ENCODE measurements around the gene LRRC10. TPM values are rescaled to one million over a fixed set of nuclear protein-coding genes. Genes with fewer than 3 reads are reported as not detected.

The LRRC10 gene
- total and polyA plus RNA-seq, 7 donors: 0.03 TPM; not detected in 6

- H3K9me3 ChIP-seq: no peaks in the 10 kb centered on the region
- peaks cover 31% of the 10 kb centered on the region for H3K4me1 ChIP-seq
- no peak overlapping the region for H3K4me3 ChIP-seq
- no peak for TF ChIP-seq CTCF (IDR thresholded peaks at IDR 0.05)
- peaks cover 0 to 23% of the 10 kb centered on the region in 2 donors for H3K36me3 ChIP-seq (ENCODE audit: insufficient read depth in 1 of 2, low read depth in 1 of 2)
- intact Hi-C loops (cut with DNase I): loop anchor here in 1 of 2 donors (5.0 kb wide), 1 partner anchor 42 kb away; the partner anchor contains the start of gene BEST3
- WGBS, 3 donors: 69% methylated on average over 11 of the region's 11 CpGs
- DNase-seq (no peak), ATAC-seq (no peak)
- no peaks in the 10 kb centered on the region for H3K27me3 ChIP-seq (ENCODE audit: insufficient read depth in 3 of 3, low read length in 2 of 3)
- peak overlapping the region; percentile 82 for H3K27ac ChIP-seq
Observed at GRCh38 chr12:69655616-69656340, 45.1 kb upstream of the LRRC10 start.

- Histone ChIP-seq H3K4me3 (no peak overlapping the region), H3K27ac (no peak overlapping the region), H3K36me3 (ENCODE audit: insufficient read depth in 1 of 2, low read depth in 1 of 2) (peaks cover 0 to 14% of the 10 kb centered on the region in 2 donors), H3K27me3 (ENCODE audit: insufficient read depth in 3 of 3, low read length in 2 of 3) (no peaks in the 10 kb centered on the region), H3K4me1 (peaks cover 40% of the 10 kb centered on the region), H3K9me3 (no peaks in the 10 kb centered on the region)
- no peak for DNase-seq
- WGBS, 3 donors: 81 to 92% (median 85%) methylated on average over 8 of the region's 8 CpGs
- TF ChIP-seq CTCF (IDR thresholded peaks at IDR 0.05): no peak
- intact Hi-C loops (cut with DNase I): no loop called here
- no peak for ATAC-seq
Observed at GRCh38 chr12:69653703-69654102, 43.0 kb upstream of the LRRC10 start.

- ATAC-seq (no peak), DNase-seq (no peak)
- H3K36me3 ChIP-seq (ENCODE audit: insufficient read depth in 1 of 2, low read depth in 1 of 2): peaks cover 0 to 14% of the 10 kb centered on the region in 2 donors
- no peaks in the 10 kb centered on the region for H3K27me3 ChIP-seq (ENCODE audit: insufficient read depth in 3 of 3, low read length in 2 of 3)
- intact Hi-C loops (cut with DNase I): no loop called here
- H3K4me1 ChIP-seq: peaks cover 24% of the 10 kb centered on the region
- H3K4me3 ChIP-seq: no peak overlapping the region
- WGBS, 3 donors: 59 to 96% (median 59%) methylated on average over 3 of the region's 3 CpGs
- no peak for TF ChIP-seq CTCF (IDR thresholded peaks at IDR 0.05)
- H3K9me3 ChIP-seq: no peaks in the 10 kb centered on the region
- H3K27ac ChIP-seq: no peak overlapping the region
Observed at GRCh38 chr12:69651922-69652321, 41.2 kb upstream of the LRRC10 start.

- DNase-seq (no peak), ATAC-seq (peak in 3 of 4 donors; percentile 27 to 84 (median 71))
- Histone ChIP-seq H3K4me1 (peaks cover 10% of the 10 kb centered on the region), H3K4me3 (no peak overlapping the region), H3K9me3 (no peaks in the 10 kb centered on the region), H3K27ac (no peak overlapping the region), H3K27me3 (ENCODE audit: insufficient read depth in 3 of 3, low read length in 2 of 3) (no peaks in the 10 kb centered on the region), H3K36me3 (ENCODE audit: insufficient read depth in 1 of 2, low read depth in 1 of 2) (peaks cover 0 to 4% of the 10 kb centered on the region in 2 donors)
- TF ChIP-seq CTCF (IDR thresholded peaks at IDR 0.05): no peak
- WGBS, 3 donors: 18 to 32% (median 22%) methylated on average over 4 of the region's 4 CpGs
- intact Hi-C loops (cut with DNase I): no loop called here
Observed at GRCh38 chr12:69649529-69649928, 38.8 kb upstream of the LRRC10 start.

Data from psoas muscle (tissue), 8 donors.